ENCODE measurements around the gene SOCS6. TPM values are rescaled to one million over a fixed set of nuclear protein-coding genes. Genes with fewer than 3 reads are reported as not detected.

Gene SOCS6
- total and polyA plus RNA-seq, 2 experiments from 2014 or later, result 11.0 to 24.1 TPM

GRCh38 chr18:70374154-70374553 lies 85.3 kb downstream of the SOCS6 start:
- Histone ChIP-seq H3K36me3 (no peaks in the 10 kb centered on the region), H3K4me1 (ENCODE audit: low read depth) (peaks cover 10% of the 10 kb centered on the region), H3K9me3 (ENCODE audit: low read depth) (no peaks in the 10 kb centered on the region), H3K27me3 (no peaks in the 10 kb centered on the region), H3K27ac (no peak overlapping the region), H3K4me3 (no peak overlapping the region)
- no peak for DNase-seq (ENCODE audit: low read depth in 1 of 2, low spot score in 1 of 2)
- TF ChIP-seq CTCF (IDR thresholded peaks at IDR 0.05; ENCODE audit: low read depth, low read length), result no peak

- no peak overlapping the region for H3K4me3 ChIP-seq
- H3K27me3 ChIP-seq, result no peaks in the 10 kb centered on the region
- H3K27ac ChIP-seq, result no peak overlapping the region
- no peaks in the 10 kb centered on the region for H3K36me3 ChIP-seq
- no peaks in the 10 kb centered on the region for H3K9me3 ChIP-seq (ENCODE audit: low read depth)
- peaks cover 11% of the 10 kb centered on the region for H3K4me1 ChIP-seq (ENCODE audit: low read depth)
- DNase-seq (ENCODE audit: low read depth in 1 of 2, low spot score in 1 of 2), result no peak
- TF ChIP-seq CTCF (IDR thresholded peaks at IDR 0.05; ENCODE audit: low read depth, low read length), result no peak
Observed at GRCh38 chr18:70376137-70376913, 87.5 kb downstream of the SOCS6 start.

- Histone ChIP-seq H3K36me3 (no peaks in the 10 kb centered on the region), H3K9me3 (ENCODE audit: low read depth) (no peaks in the 10 kb centered on the region), H3K27me3 (no peaks in the 10 kb centered on the region), H3K4me1 (ENCODE audit: low read depth) (peaks cover 16% of the 10 kb centered on the region), H3K4me3 (no peak overlapping the region), H3K27ac (no peak overlapping the region)
- no peak for DNase-seq (ENCODE audit: low read depth in 1 of 2, low spot score in 1 of 2)
- TF ChIP-seq CTCF (IDR thresholded peaks at IDR 0.05; ENCODE audit: low read depth, low read length), result no peak
Observed at GRCh38 chr18:70376914-70377258, 88.0 kb downstream of the SOCS6 start.

GRCh38 chr18:70377317-70377799 lies 88.5 kb downstream of the SOCS6 start:
- TF ChIP-seq CTCF (IDR thresholded peaks at IDR 0.05; ENCODE audit: low read depth, low read length), result no peak
- no peaks in the 10 kb centered on the region for H3K36me3 ChIP-seq
- H3K27ac ChIP-seq, result no peak overlapping the region
- H3K9me3 ChIP-seq (ENCODE audit: low read depth), result no peaks in the 10 kb centered on the region
- peak; percentile 7 to 38 for DNase-seq (ENCODE audit: low read depth in 1 of 2, low spot score in 1 of 2)
- H3K4me1 ChIP-seq (ENCODE audit: low read depth), result peaks cover 21% of the 10 kb centered on the region
- no peaks in the 10 kb centered on the region for H3K27me3 ChIP-seq
- no peak overlapping the region for H3K4me3 ChIP-seq

- TF ChIP-seq CTCF (IDR thresholded peaks at IDR 0.05; ENCODE audit: low read depth, low read length), result no peak
Observed at GRCh38 chr18:70377857-70378701, 89.2 kb downstream of the SOCS6 start.

More at GRCh38 chr18:70377857-70378701, 89.2 kb downstream of the SOCS6 start:
- peak in 1 of 2 donors; percentile 12 for DNase-seq (ENCODE audit: low read depth in 1 of 2, low spot score in 1 of 2)
- Histone ChIP-seq H3K27ac (no peak overlapping the region), H3K4me3 (no peak overlapping the region), H3K27me3 (no peaks in the 10 kb centered on the region), H3K36me3 (no peaks in the 10 kb centered on the region), H3K9me3 (ENCODE audit: low read depth) (no peaks in the 10 kb centered on the region), H3K4me1 (ENCODE audit: low read depth) (peaks cover 21% of the 10 kb centered on the region)

Other genes with a start within 250 kb of the SOCS6 start
- 15.3 and 21.7 TPM in 2 replicates for gene RTTN, start 83.4 kb upstream of the SOCS6 start, total RNA-seq
- 4.7 and 7.5 TPM in 2 replicates for gene RTTN, start 83.4 kb upstream of the SOCS6 start, polyA plus RNA-seq

Data from cardiac muscle cell (in vitro differentiated cells and primary cell).